CD4-positive, alpha-beta memory T cell (primary cell): Measurements from ENCODE around the gene TSPAN14. TPM values are rescaled to one million over a fixed set of nuclear protein-coding genes. Genes with fewer than 3 reads are reported as not detected.

Experiments used
- CTCF ChIA-PET: fragments of 350-600 bp; sonication (Branson Sonifier 250); formaldehyde crosslinking; loops from one replicate; lab custom pipeline; 2021; ENCODE audit warnings: inconsistent platforms; ENCODE audit not compliant: partially characterized antibody; lab: Charles Lee
- POLR2A ChIA-PET: fragments of 350-600 bp; sonication (Branson Sonifier 250); formaldehyde crosslinking; loops from one replicate; lab custom pipeline; 2021; ENCODE audit not compliant: partially characterized antibody; lab: Charles Lee
- DNase-seq, 5 donors: peaks; one replicate each; pipeline versions ENCODE4 v3.0.0 to v3.0.0-alpha.2; 2020 to 2022; ENCODE audit warnings: mixed read lengths in 1 of 5
- H3K27ac ChIP-seq: one replicate; pipeline ENCODE4 v1.7.0; 2013; ENCODE audit warnings: low read depth, low read length
- H3K27me3 ChIP-seq: 2 replicates; pipeline ENCODE4 v1.7.0; 2013; ENCODE audit warnings: mild to moderate bottlenecking, low read length, moderate library complexity; ENCODE audit not compliant: insufficient read depth
- H3K36me3 ChIP-seq: 2 replicates; pipeline ENCODE4 v1.7.0; 2013; ENCODE audit warnings: mild to moderate bottlenecking, low read length, moderate library complexity; ENCODE audit not compliant: insufficient read depth
- H3K4me1 ChIP-seq: 2 replicates; pipeline ENCODE4 v1.7.0; 2013; ENCODE audit warnings: mild to moderate bottlenecking, low read length, moderate library complexity; ENCODE audit not compliant: insufficient read depth
- H3K4me3 ChIP-seq, 2 donors: one replicate each; pipeline ENCODE4 v1.7.0; 2013; ENCODE audit warnings: low read length in 2 of 2, mild to moderate bottlenecking in 1 of 2
- H3K9me3 ChIP-seq, 2 donors: one replicate each; pipeline ENCODE4 v1.7.0; 2013; ENCODE audit warnings: low read length in 2 of 2, control low read depth in 1 of 2; ENCODE audit not compliant: control insufficient read depth in 1 of 2
- H3K27ac Mint-ChIP-seq, 7 donors: one replicate each; pipeline ENCODE4 v1.8.0; 2020 to 2021; ENCODE audit warnings: mixed read lengths in 7 of 7, mild to moderate bottlenecking in 6 of 7, inconsistent platforms in 3 of 7, moderate library complexity in 3 of 7
- H3K27me3 Mint-ChIP-seq, 2 donors: one replicate each; pipeline ENCODE4 v1.8.0; 2020 to 2021; ENCODE audit warnings: mixed read lengths in 2 of 2
- H3K36me3 Mint-ChIP-seq, 2 donors: one replicate each; pipeline ENCODE4 v1.8.0; 2020 to 2021; ENCODE audit warnings: mixed read lengths in 2 of 2, inconsistent platforms in 1 of 2, mild to moderate bottlenecking in 1 of 2
- H3K4me1 Mint-ChIP-seq, 4 donors: one replicate each; pipeline ENCODE4 v1.8.0; 2020 to 2021; ENCODE audit warnings: mixed read lengths in 4 of 4, mild to moderate bottlenecking in 1 of 4
- H3K4me3 Mint-ChIP-seq, 8 donors: one replicate each; pipeline ENCODE4 v1.8.0; 2020 to 2021; ENCODE audit warnings: mixed read lengths in 8 of 8, mild to moderate bottlenecking in 7 of 8, moderate library complexity in 6 of 8, inconsistent platforms in 3 of 8
- H3K9me3 Mint-ChIP-seq, 8 donors: one replicate each; pipeline ENCODE4 v1.8.0; 2020 to 2021; ENCODE audit warnings: mixed read lengths in 8 of 8, mild to moderate bottlenecking in 5 of 8, inconsistent platforms in 3 of 8, moderate library complexity in 1 of 8
- intact Hi-C: fragments of 100-400 bp; cut with micrococcal nuclease; formaldehyde crosslinking; loops from one replicate; pipeline ENCODE4 v1.15.1; 2023
- polyA plus RNA-seq, 2 donors: library from polyadenylated mRNA; unstranded; fragments of 300-500 nt; fragmentation: Illumina TruSeq; gene quantifications; one replicate each; pipeline ENCODE4 v1.2.3, GENCODE V29; 2021
- total RNA-seq, 2 experiments: library from RNA; stranded (reverse); gene quantifications; one replicate each; pipeline ENCODE4 v1.2.3, GENCODE V29; 2021

Gene TSPAN14
- total and polyA plus RNA-seq, 4 experiments from 2014 or later: 148 to 246 (median 152) TPM

- Mint-ChIP-seq H3K4me1 (no peaks in the 10 kb centered on the region), H3K36me3 (peaks cover 0 to 6% of the 10 kb centered on the region in 2 donors), H3K4me3 (no peak overlapping the region), H3K9me3 (no peaks in the 10 kb centered on the region), H3K27me3 (no peaks in the 10 kb centered on the region), H3K27ac (no peak overlapping the region)
- no peak overlapping the region for H3K4me3 ChIP-seq
- intact Hi-C loops: no loop called here
- no peaks in the 10 kb centered on the region for H3K4me1 ChIP-seq
- H3K36me3 ChIP-seq: no peaks in the 10 kb centered on the region
- H3K27ac ChIP-seq: no peak overlapping the region
- ChIA-PET POLR2A (no interaction called here), CTCF (interaction anchor here (1.2 to 2.8 kb wide), 2 partner anchors 19 to 171 kb away, joined by 4 to 11 read pairs; no protein-coding TSS in a partner anchor)
- no peak for DNase-seq
- no peaks in the 10 kb centered on the region for H3K9me3 ChIP-seq
- no peaks in the 10 kb centered on the region for H3K27me3 ChIP-seq
Observed at GRCh38 chr10:80425901-80426300, 28.2 kb upstream of the TSPAN14 start.

- Histone ChIP-seq H3K27ac (no peak overlapping the region), H3K9me3 (no peaks in the 10 kb centered on the region), H3K36me3 (no peaks in the 10 kb centered on the region), H3K4me3 (no peak overlapping the region), H3K4me1 (no peaks in the 10 kb centered on the region), H3K27me3 (no peaks in the 10 kb centered on the region)
- intact Hi-C loops: no loop called here
- peaks cover 0 to 6% of the 10 kb centered on the region in 2 donors for H3K36me3 Mint-ChIP-seq
- DNase-seq: no peak
- CTCF ChIA-PET: interaction anchor here (2.8 kb wide), 1 partner anchor 17 kb away, joined by 11 read pairs; no protein-coding TSS in a partner anchor
- no peak overlapping the region for H3K4me3 Mint-ChIP-seq
- no peaks in the 10 kb centered on the region for H3K9me3 Mint-ChIP-seq
- H3K27me3 Mint-ChIP-seq: no peaks in the 10 kb centered on the region
- no peak overlapping the region for H3K27ac Mint-ChIP-seq
- H3K4me1 Mint-ChIP-seq: no peaks in the 10 kb centered on the region
- POLR2A ChIA-PET: no interaction called here
Observed at GRCh38 chr10:80427541-80427940, 26.6 kb upstream of the TSPAN14 start.

GRCh38 chr10:80429521-80429973, 24.6 kb upstream of the TSPAN14 start:
- no peaks in the 10 kb centered on the region for H3K9me3 Mint-ChIP-seq
- H3K36me3 Mint-ChIP-seq: peaks cover 0 to 9% of the 10 kb centered on the region in 2 donors
- POLR2A ChIA-PET: interaction anchor here (1.1 kb wide), 1 partner anchor 39 kb away, joined by 5 read pairs; no protein-coding TSS in a partner anchor
- H3K4me3 ChIP-seq: no peak overlapping the region
- H3K4me3 Mint-ChIP-seq: no peak overlapping the region
- no peaks in the 10 kb centered on the region for H3K4me1 ChIP-seq
- DNase-seq: no peak
- intact Hi-C loops: no loop called here
- no peaks in the 10 kb centered on the region for H3K27me3 ChIP-seq
- no peaks in the 10 kb centered on the region for H3K4me1 Mint-ChIP-seq
- H3K27ac ChIP-seq: no peak overlapping the region
- CTCF ChIA-PET: interaction anchor here (1.2 kb wide), 1 partner anchor 16 kb away, joined by 3 read pairs; no protein-coding TSS in a partner anchor
- no peaks in the 10 kb centered on the region for H3K9me3 ChIP-seq
- no peak overlapping the region for H3K27ac Mint-ChIP-seq
- H3K27me3 Mint-ChIP-seq: no peaks in the 10 kb centered on the region
- no peaks in the 10 kb centered on the region for H3K36me3 ChIP-seq

GRCh38 chr10:80433134-80433533, 21.0 kb upstream of the TSPAN14 start:
- H3K36me3 ChIP-seq: no peaks in the 10 kb centered on the region
- no peaks in the 10 kb centered on the region for H3K27me3 ChIP-seq
- intact Hi-C loops: no loop called here
- H3K9me3 Mint-ChIP-seq: no peaks in the 10 kb centered on the region
- no peak overlapping the region for H3K27ac ChIP-seq
- no peak overlapping the region for H3K4me3 Mint-ChIP-seq
- ChIA-PET CTCF (interaction anchor here (1.9 to 4.1 kb wide), 2 partner anchors 12 to 72 kb away, joined by 9 to 14 read pairs; no protein-coding TSS in a partner anchor), POLR2A (interaction anchor here (0.6 kb wide), 1 partner anchor 68 kb away, joined by 3 read pairs; no protein-coding TSS in a partner anchor)
- H3K36me3 Mint-ChIP-seq: peaks cover 0 to 3% of the 10 kb centered on the region in 2 donors
- no peak overlapping the region for H3K4me3 ChIP-seq
- H3K27ac Mint-ChIP-seq: no peak overlapping the region
- H3K4me1 Mint-ChIP-seq: no peaks in the 10 kb centered on the region
- H3K27me3 Mint-ChIP-seq: peaks cover 0 to 4% of the 10 kb centered on the region in 2 donors
- H3K9me3 ChIP-seq: no peaks in the 10 kb centered on the region
- H3K4me1 ChIP-seq: no peaks in the 10 kb centered on the region
- DNase-seq: no peak

GRCh38 chr10:80436446-80437098, 17.5 kb upstream of the TSPAN14 start:
- POLR2A ChIA-PET: no interaction called here

GRCh38 chr10:80437227-80437626, 16.9 kb upstream of the TSPAN14 start:
- intact Hi-C loops: no loop called here

More at GRCh38 chr10:80436446-80437098, 17.5 kb upstream of the TSPAN14 start:
- Histone ChIP-seq H3K4me1 (no peaks in the 10 kb centered on the region), H3K36me3 (no peaks in the 10 kb centered on the region), H3K27me3 (no peaks in the 10 kb centered on the region), H3K27ac (no peak overlapping the region), H3K9me3 (no peaks in the 10 kb centered on the region), H3K4me3 (no peak overlapping the region)
- Mint-ChIP-seq H3K36me3 (peaks cover 0 to 3% of the 10 kb centered on the region in 2 donors), H3K27ac (peak overlapping the region in 3 of 7 donors; percentile 14 to 24 (median 22)), H3K9me3 (no peaks in the 10 kb centered on the region), H3K4me3 (no peak overlapping the region), H3K27me3 (peaks cover 0 to 6% of the 10 kb centered on the region in 2 donors), H3K4me1 (no peaks in the 10 kb centered on the region)
- CTCF ChIA-PET: interaction anchor here (4.1 kb wide), 1 partner anchor 8 kb away, joined by 14 read pairs; no protein-coding TSS in a partner anchor
- intact Hi-C loops: no loop called here
- no peak for DNase-seq

DNA sequence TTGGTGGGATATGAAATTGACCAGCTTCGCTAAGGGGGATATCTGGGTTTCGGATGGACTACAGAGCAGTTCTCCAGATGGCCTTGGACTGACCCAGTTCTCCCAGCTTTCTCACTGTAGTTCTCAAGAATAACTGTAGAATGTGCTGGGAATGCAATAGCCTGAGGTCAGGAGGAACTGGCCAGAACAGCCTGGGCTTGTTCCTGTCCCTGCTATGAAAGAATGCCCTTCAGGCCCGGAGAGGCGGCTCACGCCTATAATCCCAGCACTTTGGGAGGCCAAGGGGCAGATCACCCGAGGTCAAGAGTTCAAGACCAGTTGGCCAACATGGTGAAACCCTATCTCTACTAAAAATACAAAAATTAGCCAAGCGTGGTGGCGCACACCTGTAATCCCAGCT, 12.3 kb upstream of the TSPAN14 start:
- ChIA-PET CTCF (interaction anchor here (1.0 to 15.9 kb wide), 5 partner anchors 11 to 64 kb away, joined by 3 to 814 read pairs (median 4); partner anchors contain the start of gene PRXL2A), POLR2A (interaction anchor here (31.9 kb wide), 1 partner anchor 59 kb away, joined by 713 read pairs; no protein-coding TSS in a partner anchor)
- H3K36me3 ChIP-seq: no peaks in the 10 kb centered on the region
- Mint-ChIP-seq H3K4me3 (peak overlapping the region in 1 of 8 donors; percentile 9), H3K36me3 (no peaks in the 10 kb centered on the region), H3K27me3 (peaks cover 0 to 6% of the 10 kb centered on the region in 2 donors), H3K27ac (peak overlapping the region in 1 of 7 donors; percentile 56), H3K9me3 (no peaks in the 10 kb centered on the region), H3K4me1 (peaks cover 20 to 32% (median 28%) of the 10 kb centered on the region in 4 donors)
- no peaks in the 10 kb centered on the region for H3K9me3 ChIP-seq
- no peaks in the 10 kb centered on the region for H3K27me3 ChIP-seq
- no peak overlapping the region for H3K27ac ChIP-seq
- DNase-seq: no peak
- intact Hi-C loops: loop anchor here (5.0 to 10.0 kb wide), 2 partner anchors 253 to 575 kb away; no protein-coding TSS in a partner anchor
- H3K4me3 ChIP-seq: no peak overlapping the region
- H3K4me1 ChIP-seq: peaks cover 22% of the 10 kb centered on the region

More at GRCh38 chr10:80437227-80437626, 16.9 kb upstream of the TSPAN14 start:
- Histone ChIP-seq H3K27me3 (no peaks in the 10 kb centered on the region), H3K27ac (no peak overlapping the region), H3K4me1 (no peaks in the 10 kb centered on the region), H3K9me3 (no peaks in the 10 kb centered on the region), H3K4me3 (no peak overlapping the region), H3K36me3 (no peaks in the 10 kb centered on the region)
- no peak for DNase-seq
- peaks cover 0 to 3% of the 10 kb centered on the region in 2 donors for H3K36me3 Mint-ChIP-seq
- no peak overlapping the region for H3K27ac Mint-ChIP-seq
- no peaks in the 10 kb centered on the region for H3K9me3 Mint-ChIP-seq
- ChIA-PET CTCF (interaction anchor here (1.9 kb wide), 1 partner anchor 68 kb away, joined by 11 read pairs; no protein-coding TSS in a partner anchor), POLR2A (no interaction called here)
- H3K4me3 Mint-ChIP-seq: peak overlapping the region in 1 of 8 donors; percentile 7
- peaks cover 0 to 6% of the 10 kb centered on the region in 2 donors for H3K27me3 Mint-ChIP-seq
- no peaks in the 10 kb centered on the region for H3K4me1 Mint-ChIP-seq
